Measurements from ENCODE around the gene PTGER2.

The PTGER2 gene, protein sequence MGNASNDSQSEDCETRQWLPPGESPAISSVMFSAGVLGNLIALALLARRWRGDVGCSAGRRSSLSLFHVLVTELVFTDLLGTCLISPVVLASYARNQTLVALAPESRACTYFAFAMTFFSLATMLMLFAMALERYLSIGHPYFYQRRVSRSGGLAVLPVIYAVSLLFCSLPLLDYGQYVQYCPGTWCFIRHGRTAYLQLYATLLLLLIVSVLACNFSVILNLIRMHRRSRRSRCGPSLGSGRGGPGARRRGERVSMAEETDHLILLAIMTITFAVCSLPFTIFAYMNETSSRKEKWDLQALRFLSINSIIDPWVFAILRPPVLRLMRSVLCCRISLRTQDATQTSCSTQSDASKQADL

GRCh38 chr14:52313903-52314594, at the start of gene PTGER2:
PTGER2 (plus strand) TSS chr14:52314312; CDS start chr14:52314549, 237 bp downstream.
- DNase-seq: peak; percentile 88 to 89

- DNase-seq: peak in 1 of 2 donors; percentile 25
Observed at GRCh38 chr14:52265253-52265652, 48.9 kb upstream of the PTGER2 start.

GRCh38 chr14:52266179-52266578, 47.9 kb upstream of the PTGER2 start:
- DNase-seq: no peak

DNA sequence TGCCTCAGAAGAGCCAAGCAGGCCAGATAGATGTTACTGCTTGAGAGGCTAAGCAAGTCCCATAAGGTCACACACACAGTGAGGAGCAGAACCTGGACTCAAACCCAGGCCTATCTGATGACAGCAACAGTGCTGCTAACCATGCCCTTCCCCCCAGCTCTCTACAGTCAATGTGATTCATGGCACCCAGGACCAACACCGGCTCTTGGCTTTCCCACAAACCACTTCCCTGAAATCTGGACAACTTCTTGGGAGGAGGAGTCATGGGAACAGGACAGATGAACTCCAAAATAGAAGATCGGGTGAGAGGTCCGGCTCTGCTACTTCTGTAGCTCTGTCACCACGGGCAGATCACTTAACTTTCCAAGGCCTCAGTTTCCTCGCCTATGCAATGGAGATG, 47.3 kb upstream of the PTGER2 start:
- DNase-seq: no peak

DNA sequence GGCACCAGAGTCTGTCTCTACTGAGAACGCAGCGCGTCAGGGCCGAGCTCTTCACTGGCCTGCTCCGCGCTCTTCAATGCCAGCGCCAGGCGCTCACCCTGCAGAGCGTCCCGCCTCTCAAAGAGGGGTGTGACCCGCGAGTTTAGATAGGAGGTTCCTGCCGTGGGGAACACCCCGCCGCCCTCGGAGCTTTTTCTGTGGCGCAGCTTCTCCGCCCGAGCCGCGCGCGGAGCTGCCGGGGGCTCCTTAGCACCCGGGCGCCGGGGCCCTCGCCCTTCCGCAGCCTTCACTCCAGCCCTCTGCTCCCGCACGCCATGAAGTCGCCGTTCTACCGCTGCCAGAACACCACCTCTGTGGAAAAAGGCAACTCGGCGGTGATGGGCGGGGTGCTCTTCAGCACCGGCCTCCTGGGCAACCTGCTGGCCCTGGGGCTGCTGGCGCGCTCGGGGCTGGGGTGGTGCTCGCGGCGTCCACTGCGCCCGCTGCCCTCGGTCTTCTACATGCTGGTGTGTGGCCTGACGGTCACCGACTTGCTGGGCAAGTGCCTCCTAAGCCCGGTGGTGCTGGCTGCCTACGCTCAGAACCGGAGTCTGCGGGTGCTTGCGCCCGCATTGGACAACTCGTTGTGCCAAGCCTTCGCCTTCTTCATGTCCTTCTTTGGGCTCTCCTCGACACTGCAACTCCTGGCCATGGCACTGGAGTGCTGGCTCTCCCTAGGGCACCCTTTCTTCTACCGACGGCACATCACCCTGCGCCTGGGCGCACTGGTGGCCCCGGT, 46.4 kb upstream of the PTGER2 start, which contains the start of gene PTGDR:
Gene PTGDR (plus strand): TSS at position 198 of the 778 bp plus-strand sequence. CDS start 117 bp downstream, at position 315.
- peak; percentile 61 to 62 for DNase-seq

DNA sequence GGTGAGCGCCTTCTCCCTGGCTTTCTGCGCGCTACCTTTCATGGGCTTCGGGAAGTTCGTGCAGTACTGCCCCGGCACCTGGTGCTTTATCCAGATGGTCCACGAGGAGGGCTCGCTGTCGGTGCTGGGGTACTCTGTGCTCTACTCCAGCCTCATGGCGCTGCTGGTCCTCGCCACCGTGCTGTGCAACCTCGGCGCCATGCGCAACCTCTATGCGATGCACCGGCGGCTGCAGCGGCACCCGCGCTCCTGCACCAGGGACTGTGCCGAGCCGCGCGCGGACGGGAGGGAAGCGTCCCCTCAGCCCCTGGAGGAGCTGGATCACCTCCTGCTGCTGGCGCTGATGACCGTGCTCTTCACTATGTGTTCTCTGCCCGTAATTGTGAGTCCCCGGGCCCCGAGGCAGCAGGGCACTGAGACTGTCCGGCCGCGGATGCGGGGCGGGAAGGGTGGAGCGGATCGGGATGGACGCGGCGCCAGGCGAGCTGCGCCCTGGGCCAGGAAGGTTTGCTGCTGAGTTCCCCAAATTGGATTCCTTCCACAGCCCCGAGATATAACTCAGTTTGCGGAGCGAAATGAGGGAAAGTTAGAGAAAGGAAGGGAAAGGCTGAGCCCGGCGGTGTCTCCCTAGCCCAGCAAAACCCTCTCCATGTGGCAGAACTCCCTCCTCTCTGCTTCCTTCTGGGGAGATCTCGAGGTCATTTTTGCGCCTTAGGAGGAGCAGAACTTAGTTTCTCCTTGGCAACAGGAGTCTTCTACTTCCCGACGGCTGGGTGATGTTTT, 45.6 kb upstream of the PTGER2 start:
- DNase-seq: no peak

GRCh38 chr14:52269100-52269499, 45.0 kb upstream of the PTGER2 start:
- no peak for DNase-seq

DNA sequence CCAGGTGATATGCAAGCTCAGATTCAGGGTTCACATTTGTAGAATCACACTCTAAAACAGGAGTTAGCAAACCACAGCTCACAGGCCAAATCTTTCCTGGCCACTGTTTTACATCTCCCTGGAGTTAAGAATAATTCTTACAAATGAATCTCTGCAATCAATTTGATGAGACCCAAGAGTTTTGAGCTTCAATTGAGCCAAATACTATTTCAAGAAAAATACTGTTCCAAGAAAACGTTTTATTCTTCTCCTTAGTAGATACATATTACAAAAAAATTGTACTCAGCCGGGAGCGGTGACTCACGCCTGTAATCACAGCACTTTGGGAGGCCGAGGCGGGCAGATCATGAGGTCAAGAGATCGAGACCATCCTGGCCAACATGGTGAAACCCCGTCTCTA, 44.1 kb upstream of the PTGER2 start:
- DNase-seq: no peak

DNA sequence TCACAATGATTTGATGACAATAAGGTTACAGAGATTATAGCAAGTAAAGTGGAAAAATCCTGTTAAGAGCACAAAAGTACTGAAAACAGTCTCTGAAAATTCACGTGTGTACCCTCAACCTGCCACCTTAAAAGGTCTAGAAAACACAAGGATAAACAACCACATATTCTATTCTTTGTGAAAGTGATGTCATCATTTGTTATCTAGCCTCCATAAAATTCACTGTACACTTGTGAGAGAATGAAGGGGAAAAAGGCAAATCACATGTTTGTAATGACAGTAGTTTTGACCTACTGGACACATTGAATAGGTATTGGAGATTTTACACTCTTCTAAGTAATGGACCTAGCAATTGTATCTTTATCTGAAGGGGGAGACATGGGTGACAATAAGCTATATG, 42.6 kb upstream of the PTGER2 start:
- DNase-seq: no peak

- peak; percentile 35 to 72 for DNase-seq
Observed at GRCh38 chr14:52272375-52272774, 41.7 kb upstream of the PTGER2 start.

- DNase-seq: no peak
Observed at GRCh38 chr14:52275372-52275771, 38.7 kb upstream of the PTGER2 start.

DNA sequence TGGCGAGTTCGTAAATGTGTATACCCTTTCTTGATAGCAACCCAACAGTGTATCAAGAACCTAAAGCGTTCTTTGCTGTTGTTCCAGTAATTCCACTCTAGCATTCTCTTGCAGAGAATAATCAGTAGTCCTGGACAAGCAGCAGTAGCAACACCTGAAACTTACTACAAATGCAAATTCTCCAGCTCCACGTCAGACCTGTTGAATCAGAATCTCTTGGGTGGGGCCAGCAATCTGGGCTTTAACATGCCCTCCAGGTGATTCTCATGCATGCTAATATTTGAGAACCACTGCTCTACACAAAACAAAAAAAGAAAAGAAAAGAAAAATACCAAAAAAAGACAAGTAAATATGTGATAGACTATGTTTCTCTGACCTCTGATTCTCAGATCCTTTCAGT, 36.6 kb upstream of the PTGER2 start:
- no peak for DNase-seq

GRCh38 chr14:52279408-52279807, 34.7 kb upstream of the PTGER2 start:
- DNase-seq: no peak

DNA sequence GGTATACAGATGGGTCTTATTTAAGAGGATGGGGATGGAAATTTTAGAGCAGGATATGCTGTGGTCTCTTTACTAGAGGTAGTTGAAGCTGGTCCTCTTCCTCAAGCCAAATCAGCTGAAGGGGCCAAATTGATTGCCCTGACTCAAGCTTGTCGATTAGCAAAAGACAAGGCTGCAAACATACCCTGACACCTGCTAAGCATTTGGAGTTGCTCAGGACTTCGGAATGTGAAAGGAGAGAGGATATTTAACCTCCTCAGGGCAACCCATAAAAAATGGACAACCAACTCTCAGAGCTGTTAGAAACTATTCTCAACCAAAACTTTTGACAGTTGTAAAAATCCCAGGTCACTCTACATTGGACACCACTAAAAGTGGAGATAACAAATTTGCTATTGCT, 31.0 kb upstream of the PTGER2 start:
- DNase-seq: no peak

GRCh38 chr14:52286661-52287649, 27.2 kb upstream of the PTGER2 start:
- peak in 1 of 2 donors; percentile 72 for DNase-seq

DNA sequence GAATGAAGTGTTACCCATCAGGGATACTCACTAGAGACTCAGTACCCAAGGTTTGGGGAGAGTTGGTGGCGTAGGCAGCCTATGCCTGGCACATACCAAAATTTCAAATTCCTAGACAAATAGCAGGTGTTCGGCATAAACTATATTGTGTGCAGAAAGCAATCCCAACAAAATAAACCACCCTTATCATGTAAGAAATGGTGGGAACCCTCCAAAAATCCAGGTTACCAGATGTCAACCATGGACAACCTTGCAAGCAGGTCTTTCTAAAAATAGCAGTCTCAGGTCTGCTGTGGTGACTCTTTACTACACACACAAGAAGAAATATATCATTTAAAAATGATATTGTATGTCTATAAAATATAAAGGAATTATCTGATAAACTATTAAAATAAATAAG, 17.7 kb upstream of the PTGER2 start:
- no peak for DNase-seq

DNA sequence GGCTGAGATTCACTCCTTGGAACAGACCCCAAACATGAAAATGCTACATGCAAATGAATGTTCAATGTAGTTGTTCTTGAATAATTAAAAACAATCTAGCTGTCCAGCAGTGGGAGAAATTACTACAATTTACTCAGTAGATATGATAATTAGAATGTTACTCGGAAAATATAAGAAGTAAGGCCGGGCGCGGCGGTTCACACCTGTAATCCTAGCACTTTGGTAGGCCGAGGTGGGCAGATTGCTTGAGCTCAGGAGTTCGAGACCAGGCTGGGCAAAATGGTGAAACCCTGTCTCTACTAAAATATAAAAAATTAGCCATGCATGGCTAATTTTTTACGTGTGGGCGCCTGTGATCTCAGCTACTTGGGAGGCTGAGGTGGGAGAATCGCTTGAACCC, 15.3 kb upstream of the PTGER2 start:
- no peak for DNase-seq

DNA sequence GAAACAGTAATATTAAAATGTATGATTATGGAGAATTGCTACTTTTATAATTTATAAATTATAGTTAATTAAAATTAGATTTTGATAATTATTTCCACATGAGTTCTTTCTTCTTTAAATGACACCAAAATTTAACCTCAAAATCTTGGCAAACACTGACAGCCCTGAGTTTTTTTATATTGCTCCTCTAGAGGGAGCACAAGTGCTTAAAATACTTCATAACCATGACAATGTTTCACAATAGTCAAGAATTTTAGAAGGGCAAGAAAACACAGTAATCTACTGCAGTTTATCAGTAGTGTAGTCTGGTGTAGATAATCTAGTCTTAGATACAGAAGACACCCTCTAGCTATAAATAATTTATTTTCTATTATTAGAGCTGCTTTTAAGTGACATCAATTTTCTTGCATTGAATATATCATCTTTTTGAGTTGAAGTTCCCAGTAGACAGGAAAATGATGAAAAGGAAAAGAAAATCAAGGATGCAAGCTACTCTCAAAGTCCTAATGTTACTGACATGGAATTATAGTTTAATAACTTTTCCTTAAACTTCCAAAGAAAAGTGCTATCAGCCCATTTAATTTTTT, 14.3 kb upstream of the PTGER2 start:
- peak in 1 of 2 donors; percentile 79 for DNase-seq

- DNase-seq: no peak
Observed at GRCh38 chr14:52303236-52303635, 10.9 kb upstream of the PTGER2 start.

GRCh38 chr14:52304248-52304904, 9.7 kb upstream of the PTGER2 start:
- no peak for DNase-seq
